Measurements from ENCODE around the gene TNFRSF1B.

TNFRSF1B gene

GRCh38 chr1:12148958-12149790, 17.6 kb upstream of the TNFRSF1B start:
- ChIA-PET CTCF (interaction anchor here (0.7 to 8.4 kb wide), 9 partner anchors 11 to 80 kb away, joined by 3 to 63 read pairs (median 5); no protein-coding TSS in a partner anchor), POLR2A (interaction anchor here (0.9 to 1.2 kb wide), 4 partner anchors 23 to 53 kb away, joined by 3 to 9 read pairs (median 4); no protein-coding TSS in a partner anchor)
- TF ChIP-seq CTCF (IDR thresholded peaks at IDR 0.05; ENCODE audit: control extremely low read depth, extremely low read depth, low read depth, missing control alignments): no peak
- peak; percentile 63 for DNase-seq (ENCODE audit: extremely low spot score)

GRCh38 chr1:12149791-12150175, 17.0 kb upstream of the TNFRSF1B start:
- ChIA-PET POLR2A (interaction anchor here (0.9 to 1.5 kb wide), 3 partner anchors 12 to 52 kb away, joined by 3 to 6 read pairs (median 5); no protein-coding TSS in a partner anchor), CTCF (interaction anchor here (0.8 to 8.4 kb wide), 10 partner anchors 10 to 81 kb away, joined by 3 to 63 read pairs (median 4); partner anchors contain the start of gene TNFRSF1B)
- TF ChIP-seq CTCF (IDR thresholded peaks at IDR 0.05; ENCODE audit: control extremely low read depth, extremely low read depth, low read depth, missing control alignments): no peak
- no peak for DNase-seq (ENCODE audit: extremely low spot score)

GRCh38 chr1:12150456-12151200, 16.2 kb upstream of the TNFRSF1B start:
- ChIA-PET CTCF (interaction anchor here (0.8 to 8.4 kb wide), 12 partner anchors 10 to 80 kb away, joined by 3 to 63 read pairs (median 4); partner anchors contain the start of gene TNFRSF1B), POLR2A (interaction anchor here (1.5 kb wide), 1 partner anchor 11 kb away, joined by 5 read pairs; no protein-coding TSS in a partner anchor)
- no peak for TF ChIP-seq CTCF (IDR thresholded peaks at IDR 0.05; ENCODE audit: control extremely low read depth, extremely low read depth, low read depth, missing control alignments)
- no peak for DNase-seq (ENCODE audit: extremely low spot score)

GRCh38 chr1:12151465-12151864, 15.3 kb upstream of the TNFRSF1B start:
- ChIA-PET POLR2A (no interaction called here), CTCF (interaction anchor here (1.2 to 8.4 kb wide), 4 partner anchors 25 to 57 kb away, joined by 3 to 63 read pairs (median 5); no protein-coding TSS in a partner anchor)
- no peak for DNase-seq (ENCODE audit: extremely low spot score)
- TF ChIP-seq CTCF (IDR thresholded peaks at IDR 0.05; ENCODE audit: control extremely low read depth, extremely low read depth, low read depth, missing control alignments): no peak

GRCh38 chr1:12152113-12152891, 14.5 kb upstream of the TNFRSF1B start:
- ChIA-PET CTCF (interaction anchor here (0.8 to 8.4 kb wide), 7 partner anchors 9 to 56 kb away, joined by 3 to 63 read pairs (median 5); no protein-coding TSS in a partner anchor), POLR2A (interaction anchor here (1.4 kb wide), 1 partner anchor 10 kb away, joined by 4 read pairs; no protein-coding TSS in a partner anchor)
- DNase-seq (ENCODE audit: extremely low spot score): peak; percentile 84
- TF ChIP-seq CTCF (IDR thresholded peaks at IDR 0.05; ENCODE audit: control extremely low read depth, extremely low read depth, low read depth, missing control alignments): no peak

Data from GM10248 (cell line).